Epithelial cell of proximal tubule (primary cell): Measurements from ENCODE around the gene ISLR2. TPM values are rescaled to one million over a fixed set of nuclear protein-coding genes. Genes with fewer than 3 reads are reported as not detected.
"Not testable (repeated sequence)": the region's sequence is repeated elsewhere in the genome, so short reads cannot be mapped to it uniquely, and the experiment has no call there.

Experiments
- DNase-seq: peaks from one replicate; pipeline ENCODE4 v3.0.0-alpha.2; 2011; ENCODE audit warnings: low read depth
- H3K4me3 ChIP-seq: 2 replicates; pipeline ENCODE4 v1.5.1; 2011; ENCODE audit warnings: low read depth, mild to moderate bottlenecking, low read length
- CTCF ChIP-seq: conservative IDR thresholded peaks from 2 replicates; pipeline ENCODE4 v1.5.1; 2012; ENCODE audit warnings: low read depth, mild to moderate bottlenecking, low read length
- total RNA-seq: library from RNA; depleted of rRNA; stranded (reverse); fragments of >200 nt; gene quantifications from 2 replicates; pipeline ENCODE4 v1.2.3, GENCODE V29; 2015

ISLR2 gene
- total RNA-seq, 1 donor from 2014 or later = not detected

- H3K4me3 ChIP-seq = no peak overlapping the region
- TF ChIP-seq CTCF = no peak
- DNase-seq = no peak
Observed at GRCh38 chr15:74147051-74147450, 16.7 kb downstream of the ISLR2 start.

DNA sequence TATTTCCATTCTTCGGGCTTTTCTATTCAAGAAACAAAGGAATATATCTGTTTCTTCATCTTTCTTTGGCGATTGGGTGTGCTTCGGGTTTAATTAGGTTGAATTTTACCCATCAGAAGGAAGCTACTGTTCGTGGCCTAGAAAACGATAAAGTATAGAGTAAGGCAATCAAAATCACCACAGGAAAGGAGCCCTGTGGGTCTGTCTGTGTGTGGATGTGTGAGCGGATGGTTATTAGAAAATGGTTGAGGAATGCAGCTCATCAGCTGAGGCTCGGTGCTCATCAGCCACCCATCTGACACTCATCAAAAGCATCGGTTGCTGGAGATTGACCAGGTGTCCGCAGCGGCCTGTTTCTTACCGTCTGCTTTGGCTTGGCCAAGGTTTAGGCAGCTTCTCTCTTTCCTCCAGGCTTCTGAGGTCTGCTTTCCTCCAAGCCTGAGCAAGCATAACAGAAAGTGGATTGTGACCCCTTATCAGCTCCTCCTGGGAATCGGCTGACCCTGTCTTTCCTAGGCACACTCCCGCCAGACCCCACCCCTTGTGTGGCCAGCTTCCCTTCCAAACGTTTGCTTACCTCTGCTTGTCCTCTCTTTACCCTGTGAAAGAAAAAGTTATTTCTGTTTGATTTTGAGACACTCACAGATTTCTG lies 25.5 kb downstream of the ISLR2 start:
- no peak for TF ChIP-seq CTCF
- no peak for DNase-seq
- no peak overlapping the region for H3K4me3 ChIP-seq

DNA sequence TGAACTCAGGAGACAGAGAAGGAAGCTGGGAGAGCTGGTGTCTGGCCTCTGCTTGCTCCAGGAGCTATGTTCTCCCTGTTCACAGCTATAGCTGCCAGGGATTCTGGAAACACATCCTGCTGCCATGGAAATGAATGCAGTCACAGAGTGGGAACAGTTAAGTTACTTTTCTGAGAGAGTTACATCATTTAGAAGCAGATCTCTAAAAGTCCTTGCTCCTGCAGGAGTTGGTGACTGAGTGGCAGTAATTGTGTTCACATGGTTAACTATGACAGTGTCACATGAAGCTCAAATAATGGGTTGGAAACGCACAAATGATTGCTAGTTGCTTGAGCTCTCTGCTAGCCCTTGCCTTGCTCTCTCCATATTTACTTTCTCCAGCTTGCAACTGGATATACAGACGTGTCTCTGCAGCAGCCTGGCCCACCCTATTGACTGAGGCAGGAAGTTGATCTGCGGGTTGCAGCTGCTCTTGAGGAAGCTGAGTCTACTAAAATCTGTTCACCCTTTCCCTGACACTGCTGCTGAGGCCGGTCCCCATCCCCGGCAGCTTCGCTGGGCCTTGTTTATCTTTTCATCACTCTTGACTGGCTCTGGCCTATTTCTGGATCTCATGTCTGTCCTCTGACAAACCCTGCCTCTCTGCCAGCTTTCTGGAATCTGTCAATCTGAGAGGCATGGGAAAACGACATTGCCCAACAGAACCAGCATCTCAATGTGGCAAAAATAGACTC lies 26.5 kb downstream of the ISLR2 start:
- no peak for TF ChIP-seq CTCF
- no peak overlapping the region for H3K4me3 ChIP-seq
- no peak for DNase-seq

- TF ChIP-seq CTCF = no peak
- H3K4me3 ChIP-seq = no peak overlapping the region
- DNase-seq = no peak
Observed at GRCh38 chr15:74157868-74158827, 27.8 kb downstream of the ISLR2 start.

- no peak for DNase-seq
- H3K4me3 ChIP-seq = no peak overlapping the region
- no peak for TF ChIP-seq CTCF
Observed at GRCh38 chr15:74158855-74159650, 28.7 kb downstream of the ISLR2 start.

GRCh38 chr15:74159773-74160172 lies 29.4 kb downstream of the ISLR2 start:
- no peak for DNase-seq
- no peak for TF ChIP-seq CTCF
- no peak overlapping the region for H3K4me3 ChIP-seq

GRCh38 chr15:74160390-74160789 lies 30.0 kb downstream of the ISLR2 start:
- H3K4me3 ChIP-seq, DNase-seq: not testable (repeated sequence)

- DNase-seq, H3K4me3 ChIP-seq: not testable (repeated sequence)
Observed at GRCh38 chr15:74162195-74162536, 31.8 kb downstream of the ISLR2 start.
